ENCODE data around the gene SSBP4. TPM values are rescaled to one million over a fixed set of nuclear protein-coding genes. Genes with fewer than 3 reads are reported as not detected.

SSBP4 gene
- polyA plus RNA-seq, 2 of the 4 experiments (the other 2 are of a cell fraction) = 6.9 to 43.2 TPM

DNA sequence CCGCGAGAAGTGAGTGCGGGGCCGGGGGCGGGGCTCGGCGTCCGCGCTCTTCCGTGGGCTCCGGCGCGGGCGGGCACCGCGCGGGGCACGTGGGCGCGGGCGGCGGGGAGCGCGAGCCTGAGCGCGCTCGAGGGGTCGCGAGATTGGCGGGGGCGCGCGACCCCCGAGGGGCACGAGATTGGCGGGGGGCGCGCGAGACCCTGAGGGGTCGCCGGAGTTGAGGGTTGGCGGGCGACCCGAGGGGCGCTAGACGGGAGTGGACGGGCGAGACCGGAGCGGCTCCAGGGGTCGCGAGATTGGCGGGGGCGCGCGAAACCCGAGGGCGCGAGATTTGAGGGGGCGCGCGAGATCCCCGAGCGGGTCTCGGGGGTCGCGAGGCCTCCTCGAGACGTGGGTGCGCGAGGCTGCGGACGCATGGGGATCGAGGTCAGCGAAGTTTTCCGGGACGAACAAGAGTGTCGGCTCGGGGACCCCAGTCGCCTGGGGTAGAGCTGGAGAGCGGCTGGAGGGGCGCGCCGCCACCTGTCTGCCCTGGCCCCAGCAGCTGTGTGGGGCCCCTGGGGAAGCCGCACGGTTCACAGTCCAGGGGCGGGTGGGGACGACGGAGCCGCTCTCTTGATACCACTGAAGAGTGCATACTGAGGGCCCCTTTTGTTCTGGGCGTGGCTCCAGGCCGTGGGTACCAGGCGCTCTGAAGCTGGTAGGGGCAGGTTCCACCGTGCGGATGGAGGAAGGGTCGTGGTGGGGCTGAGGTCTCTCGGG lies 682 bp downstream of the SSBP4 start:
- H3K4me1 ChIP-seq = peaks cover 46% of the 10 kb centered on the region
- DNase-seq (ENCODE audit: low read depth in 1 of 2, low spot score in 1 of 2) (no peak), ATAC-seq (0 out of 6 replicates have a peak, but pooled peaks of 1 of the 2 experiments have one; percentile 1)

DNA sequence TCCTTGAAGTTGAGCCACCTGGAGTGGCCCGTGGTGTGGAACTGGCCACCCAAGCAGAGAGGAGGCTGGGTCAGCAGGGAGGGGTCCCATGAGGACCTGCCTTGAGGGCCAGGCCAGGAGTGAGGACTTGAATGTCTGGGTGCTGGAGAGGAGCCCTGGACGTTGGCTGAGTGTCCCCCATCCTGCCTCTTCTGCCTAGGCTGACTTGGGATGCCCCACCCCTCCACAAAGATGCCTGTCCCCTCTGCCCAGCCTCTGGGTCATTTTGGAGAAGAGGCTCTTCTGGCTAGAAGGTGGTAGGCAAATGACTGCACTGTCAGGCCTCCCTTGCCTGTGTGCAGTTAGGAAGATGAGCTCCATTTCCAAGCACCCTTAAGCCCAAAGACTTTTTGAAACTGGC lies 1.7 kb downstream of the SSBP4 start:
- peak overlapping the region; percentile 77 for H3K4me3 ChIP-seq
- no peak for ATAC-seq
- TF ChIP-seq HOXA7 (CRISPR knock-in tag; IDR thresholded peaks at IDR 0.05) (no peak), HEYL (CRISPR knock-in tag; IDR thresholded peaks at IDR 0.05) (no peak), RARB (CRISPR knock-in tag; IDR thresholded peaks at IDR 0.05) (no peak), ZC3H11A (IDR thresholded peaks at IDR 0.05) (no peak), RCOR1 (IDR thresholded peaks at IDR 0.05; ENCODE audit: low read depth, low read length) (no peak), CEBPB (IDR thresholded peaks at IDR 0.05) (no peak), SMC3 (IDR thresholded peaks at IDR 0.05) (no peak), POLR2A (IDR thresholded peaks at IDR 0.05; ENCODE audit: low read length) (no peak), NR3C1 (IDR thresholded peaks at IDR 0.05) (no peak), MAFK (IDR thresholded peaks at IDR 0.05; ENCODE audit: partially characterized antibody) (no peak), PHF8 (IDR thresholded peaks at IDR 0.05; ENCODE audit: borderline replicate concordance, low read depth) (no peak), FOSB (CRISPR knock-in tag; IDR thresholded peaks at IDR 0.05) (no peak), BHLHE40 (IDR thresholded peaks at IDR 0.05; ENCODE audit: low read depth, low read length) (no peak), NFE2L2 (conservative IDR thresholded peaks at IDR 0.05; ENCODE audit: low read length) (no peak)
- TF ChIP-seq, protein P1, sequence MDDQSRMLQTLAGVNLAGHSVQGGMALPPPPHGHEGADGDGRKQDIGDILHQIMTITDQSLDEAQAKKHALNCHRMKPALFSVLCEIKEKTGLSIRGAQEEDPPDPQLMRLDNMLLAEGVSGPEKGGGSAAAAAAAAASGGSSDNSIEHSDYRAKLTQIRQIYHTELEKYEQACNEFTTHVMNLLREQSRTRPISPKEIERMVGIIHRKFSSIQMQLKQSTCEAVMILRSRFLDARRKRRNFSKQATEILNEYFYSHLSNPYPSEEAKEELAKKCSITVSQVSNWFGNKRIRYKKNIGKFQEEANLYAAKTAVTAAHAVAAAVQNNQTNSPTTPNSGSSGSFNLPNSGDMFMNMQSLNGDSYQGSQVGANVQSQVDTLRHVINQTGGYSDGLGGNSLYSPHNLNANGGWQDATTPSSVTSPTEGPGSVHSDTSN (IDR thresholded peaks at IDR 0.05) = no peak
- peak overlapping the region; percentile 93 for H3K4me2 ChIP-seq
- no peak for FAIRE-seq
- POLR2A ChIA-PET = no interaction called here
- CTCF ChIA-PET = interaction anchor here (0.6 to 1.6 kb wide), 4 partner anchors 33 to 178 kb away, joined by 3 to 4 read pairs (median 3); no protein-coding TSS in a partner anchor
- WGBS (ENCODE audit: missing lambda C conversion rate) = 20% methylated on average over 2 of the region's 2 CpGs
- H3K9me3 ChIP-seq = no peaks in the 10 kb centered on the region
- peak overlapping the region in 1 of 2 experiments; percentile 100; a peak in 3 of 6 replicates for H3K27ac ChIP-seq
- peaks cover 44% of the 10 kb centered on the region for H3K4me1 ChIP-seq
- no peak for DNase-seq (ENCODE audit: low read depth in 1 of 2, low spot score in 1 of 2)

More for the DNA sequence above, 682 bp downstream of the SSBP4 start:
- 1% methylated on average over 29 of the region's 97 CpGs for WGBS (ENCODE audit: missing lambda C conversion rate)
- POLR2A ChIA-PET = interaction anchor here (0.9 to 4.8 kb wide), 4 partner anchors 9 to 140 kb away, joined by 3 to 28 read pairs (median 10); partner anchors contain the start of genes GDF15 and JUND
- no peak for TF ChIP-seq RNF2 (IDR thresholded peaks at IDR 0.05; ENCODE audit: borderline replicate concordance, low read depth)
- TF ChIP-seq NPAS2 (CRISPR knock-in tag; IDR thresholded peaks at IDR 0.05; ENCODE audit: borderline replicate concordance) = no peak
- TF ChIP-seq, protein P2, sequence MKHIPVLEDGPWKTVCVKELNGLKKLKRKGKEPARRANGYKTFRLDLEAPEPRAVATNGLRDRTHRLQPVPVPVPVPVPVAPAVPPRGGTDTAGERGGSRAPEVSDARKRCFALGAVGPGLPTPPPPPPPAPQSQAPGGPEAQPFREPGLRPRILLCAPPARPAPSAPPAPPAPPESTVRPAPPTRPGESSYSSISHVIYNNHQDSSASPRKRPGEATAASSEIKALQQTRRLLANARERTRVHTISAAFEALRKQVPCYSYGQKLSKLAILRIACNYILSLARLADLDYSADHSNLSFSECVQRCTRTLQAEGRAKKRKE (CRISPR knock-in tag; IDR thresholded peaks at IDR 0.05; ENCODE audit: low read depth) = no peak
- TF ChIP-seq CHD2 (IDR thresholded peaks at IDR 0.05; ENCODE audit: low read length, partially characterized antibody) = peak; percentile 80
- no peak for TF ChIP-seq EP300 (IDR thresholded peaks at IDR 0.05)
- no peak for TF ChIP-seq BHLHE40 (IDR thresholded peaks at IDR 0.05; ENCODE audit: low read depth, low read length)
- TF ChIP-seq MAFK (IDR thresholded peaks at IDR 0.05; ENCODE audit: partially characterized antibody) = no peak
- TF ChIP-seq POLR2AphosphoS2 (conservative IDR thresholded peaks at IDR 0.05; ENCODE audit: low read length) = no peak
- no peak for TF ChIP-seq KDM5A (IDR thresholded peaks at IDR 0.05)
- TF ChIP-seq ZSCAN20 (CRISPR knock-in tag; IDR thresholded peaks at IDR 0.05) = no peak
- TF ChIP-seq, protein P3, sequence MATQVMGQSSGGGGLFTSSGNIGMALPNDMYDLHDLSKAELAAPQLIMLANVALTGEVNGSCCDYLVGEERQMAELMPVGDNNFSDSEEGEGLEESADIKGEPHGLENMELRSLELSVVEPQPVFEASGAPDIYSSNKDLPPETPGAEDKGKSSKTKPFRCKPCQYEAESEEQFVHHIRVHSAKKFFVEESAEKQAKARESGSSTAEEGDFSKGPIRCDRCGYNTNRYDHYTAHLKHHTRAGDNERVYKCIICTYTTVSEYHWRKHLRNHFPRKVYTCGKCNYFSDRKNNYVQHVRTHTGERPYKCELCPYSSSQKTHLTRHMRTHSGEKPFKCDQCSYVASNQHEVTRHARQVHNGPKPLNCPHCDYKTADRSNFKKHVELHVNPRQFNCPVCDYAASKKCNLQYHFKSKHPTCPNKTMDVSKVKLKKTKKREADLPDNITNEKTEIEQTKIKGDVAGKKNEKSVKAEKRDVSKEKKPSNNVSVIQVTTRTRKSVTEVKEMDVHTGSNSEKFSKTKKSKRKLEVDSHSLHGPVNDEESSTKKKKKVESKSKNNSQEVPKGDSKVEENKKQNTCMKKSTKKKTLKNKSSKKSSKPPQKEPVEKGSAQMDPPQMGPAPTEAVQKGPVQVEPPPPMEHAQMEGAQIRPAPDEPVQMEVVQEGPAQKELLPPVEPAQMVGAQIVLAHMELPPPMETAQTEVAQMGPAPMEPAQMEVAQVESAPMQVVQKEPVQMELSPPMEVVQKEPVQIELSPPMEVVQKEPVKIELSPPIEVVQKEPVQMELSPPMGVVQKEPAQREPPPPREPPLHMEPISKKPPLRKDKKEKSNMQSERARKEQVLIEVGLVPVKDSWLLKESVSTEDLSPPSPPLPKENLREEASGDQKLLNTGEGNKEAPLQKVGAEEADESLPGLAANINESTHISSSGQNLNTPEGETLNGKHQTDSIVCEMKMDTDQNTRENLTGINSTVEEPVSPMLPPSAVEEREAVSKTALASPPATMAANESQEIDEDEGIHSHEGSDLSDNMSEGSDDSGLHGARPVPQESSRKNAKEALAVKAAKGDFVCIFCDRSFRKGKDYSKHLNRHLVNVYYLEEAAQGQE (IDR thresholded peaks at IDR 0.05) = peak; percentile 77
- FAIRE-seq = no peak
- CTCF ChIA-PET = interaction anchor here (0.6 to 4.4 kb wide), 15 partner anchors 10 to 228 kb away, joined by 3 to 31 read pairs (median 4); partner anchors contain the start of genes LSM4 and MPV17L2
- H3K4me3 ChIP-seq = peak overlapping the region; percentile 77
- H3K9me3 ChIP-seq = no peaks in the 10 kb centered on the region
- peak overlapping the region; percentile 96 to 100 for H3K27ac ChIP-seq
- peak overlapping the region; percentile 93 for H3K4me2 ChIP-seq
